HG02840 (cell line): Measurements from ENCODE around the gene CCT6B.
"Not testable (repeated sequence)": the region's sequence is repeated elsewhere in the genome, so short reads cannot be mapped to it uniquely, and the experiment has no call there.

Experiments used
- ATAC-seq: cut with Tn5 transposase; IDR thresholded peaks from one replicate; pipeline ENCODE4 v1.9.1; 2021; ENCODE audit warnings: mild to moderate bottlenecking, moderate library complexity, moderate number of reproducible peaks; ENCODE audit not compliant: unreplicated experiment, low FRiP score

The CCT6B gene

GRCh38 chr17:34961093-34961911 lies at the start of gene CCT6B, which contains the start of gene ZNF830:
TSS of gene CCT6B (minus strand) at chr17:34961460. CDS start at chr17:34961393, 67 bp downstream.
TSS of gene ZNF830 (plus strand) at chr17:34961540. CDS start at chr17:34961567, 27 bp downstream.
- peak; percentile 97 for ATAC-seq

- ATAC-seq = no peak
These were observed 48.8 kb upstream of the CCT6B start for GRCh38 chr17:35010093-35010492.

GRCh38 chr17:35006961-35007360 lies 45.7 kb upstream of the CCT6B start:
- no peak for ATAC-seq

GRCh38 chr17:35006345-35006744 lies 45.1 kb upstream of the CCT6B start:
- no peak for ATAC-seq

- ATAC-seq = no peak
These were observed 42.5 kb upstream of the CCT6B start for GRCh38 chr17:35003778-35004177.

- ATAC-seq = no peak
These were observed 41.8 kb upstream of the CCT6B start for GRCh38 chr17:35002876-35003551.

GRCh38 chr17:35001549-35001948 lies 40.3 kb upstream of the CCT6B start:
- no peak for ATAC-seq

- ATAC-seq = not testable (repeated sequence)
These were observed 39.7 kb upstream of the CCT6B start for GRCh38 chr17:35000965-35001364.

GRCh38 chr17:34999456-34999855 lies 38.2 kb upstream of the CCT6B start:
- ATAC-seq = no peak

- no peak for ATAC-seq
These were observed 36.9 kb upstream of the CCT6B start for GRCh38 chr17:34998205-34998604.

GRCh38 chr17:34997355-34997862 lies 36.1 kb upstream of the CCT6B start:
- no peak for ATAC-seq

- ATAC-seq = no peak
These were observed 35.4 kb upstream of the CCT6B start for GRCh38 chr17:34996422-34997285.

- ATAC-seq = no peak
These were observed 31.8 kb upstream of the CCT6B start for GRCh38 chr17:34993031-34993430.

GRCh38 chr17:34991606-34992005 lies 30.3 kb upstream of the CCT6B start:
- ATAC-seq = no peak

- ATAC-seq = no peak
These were observed 29.7 kb upstream of the CCT6B start for GRCh38 chr17:34990921-34991365.

- ATAC-seq = no peak
These were observed 28.2 kb upstream of the CCT6B start for GRCh38 chr17:34989473-34989872.

GRCh38 chr17:34988644-34989043 lies 27.4 kb upstream of the CCT6B start:
- ATAC-seq = no peak

GRCh38 chr17:34987232-34987631 lies 26.0 kb upstream of the CCT6B start:
- no peak for ATAC-seq

- ATAC-seq = no peak
These were observed 20.4 kb upstream of the CCT6B start for GRCh38 chr17:34981538-34982241.
